Measurements from ENCODE around the gene TXNDC16. TPM values are rescaled to one million over a fixed set of nuclear protein-coding genes. Genes with fewer than 3 reads are reported as not detected.

The TXNDC16 gene
- total RNA-seq, 4 donors from 2014 or later, result 7.7 to 14.2 (median 8.0) TPM

GRCh38 chr14:52522033-52522432 lies 30.3 kb downstream of the TXNDC16 start:
- 67% methylated on average over 1 of the region's 1 CpG for WGBS
- TF ChIP-seq EP300 (IDR thresholded peaks at IDR 0.05), result no peak
- TF ChIP-seq POLR2AphosphoS5 (IDR thresholded peaks at IDR 0.05), result no peak
- no peak for TF ChIP-seq POLR2A (IDR thresholded peaks at IDR 0.05)
- TF ChIP-seq CTCF (IDR thresholded peaks at IDR 0.05), result no peak
- H3K9me3 ChIP-seq, result no peaks in the 10 kb centered on the region
- no peaks in the 10 kb centered on the region for H3K27me3 ChIP-seq
- no peak overlapping the region for H3K4me3 ChIP-seq
- no peak for DNase-seq (ENCODE audit: low spot score in 2 of 2)
- no peaks in the 10 kb centered on the region for H3K4me1 ChIP-seq
- no peak overlapping the region for H3K27ac ChIP-seq
- H3K36me3 ChIP-seq, result peaks cover 5% of the 10 kb centered on the region

- peaks cover 3% of the 10 kb centered on the region for H3K36me3 ChIP-seq
- no peaks in the 10 kb centered on the region for H3K27me3 ChIP-seq
- no peak for DNase-seq (ENCODE audit: low spot score in 2 of 2)
- no peaks in the 10 kb centered on the region for H3K4me1 ChIP-seq
- no peak overlapping the region for H3K4me3 ChIP-seq
- H3K27ac ChIP-seq, result no peak overlapping the region
- H3K9me3 ChIP-seq, result no peaks in the 10 kb centered on the region
- TF ChIP-seq EP300 (IDR thresholded peaks at IDR 0.05) (no peak), POLR2AphosphoS5 (IDR thresholded peaks at IDR 0.05) (no peak), CTCF (IDR thresholded peaks at IDR 0.05) (no peak), POLR2A (IDR thresholded peaks at IDR 0.05) (no peak)
- WGBS, result 86% methylated on average over 4 of the region's 4 CpGs
These were observed 38.1 kb downstream of the TXNDC16 start for GRCh38 chr14:52514046-52514811.

DNA sequence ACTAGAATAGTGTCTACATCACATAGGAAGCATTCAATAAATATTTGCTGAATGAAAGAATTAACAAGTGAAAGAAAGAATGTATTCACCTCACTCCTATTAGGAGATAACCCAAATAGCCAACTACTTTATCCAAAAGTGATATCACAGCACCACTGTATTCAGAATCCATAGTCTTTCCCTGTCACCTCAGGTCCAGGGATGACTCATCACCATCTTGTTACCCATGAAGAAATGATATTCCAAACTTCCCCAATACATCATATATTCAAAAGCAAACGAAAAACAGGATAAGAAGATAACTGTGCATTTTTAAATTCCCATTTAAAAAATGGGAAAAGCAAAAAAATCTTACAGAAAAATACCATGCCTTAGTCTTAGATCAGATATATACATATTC lies 39.1 kb downstream of the TXNDC16 start:
- Histone ChIP-seq H3K36me3 (peaks cover 3% of the 10 kb centered on the region), H3K27ac (no peak overlapping the region), H3K4me3 (no peak overlapping the region), H3K4me1 (no peaks in the 10 kb centered on the region), H3K9me3 (no peaks in the 10 kb centered on the region), H3K27me3 (no peaks in the 10 kb centered on the region)
- DNase-seq (ENCODE audit: low spot score in 2 of 2), result no peak
- WGBS, result 98% methylated on average over 1 of the region's 1 CpG
- TF ChIP-seq EP300 (IDR thresholded peaks at IDR 0.05) (no peak), CTCF (IDR thresholded peaks at IDR 0.05) (no peak), POLR2AphosphoS5 (IDR thresholded peaks at IDR 0.05) (no peak), POLR2A (IDR thresholded peaks at IDR 0.05) (no peak)

DNA sequence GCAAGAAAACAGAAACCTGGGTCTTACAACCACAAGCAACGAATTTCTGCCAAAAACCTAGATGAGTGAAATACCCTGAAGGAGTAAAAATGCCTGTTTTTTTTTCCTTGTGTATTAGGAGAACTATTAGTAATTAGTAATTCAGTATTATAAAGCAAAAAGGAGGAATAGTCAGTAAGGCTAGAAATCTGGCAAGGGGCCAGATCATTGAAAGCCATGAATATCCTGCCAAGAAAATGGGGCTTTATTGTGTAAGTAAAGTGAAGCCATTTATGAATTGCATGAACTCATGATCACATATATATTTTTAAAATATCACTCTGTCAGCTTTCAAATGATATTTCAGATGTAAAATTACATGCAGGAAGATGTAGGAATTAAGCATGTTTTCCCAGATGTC lies 57.9 kb downstream of the TXNDC16 start:
- H3K4me3 ChIP-seq, result no peak overlapping the region
- H3K9me3 ChIP-seq, result peaks cover 6% of the 10 kb centered on the region
- peaks cover 12% of the 10 kb centered on the region for H3K36me3 ChIP-seq
- no peaks in the 10 kb centered on the region for H3K27me3 ChIP-seq
- no peaks in the 10 kb centered on the region for H3K4me1 ChIP-seq
- no peak for DNase-seq (ENCODE audit: low spot score in 2 of 2)
- no peak for TF ChIP-seq POLR2A (IDR thresholded peaks at IDR 0.05)
- no peak for TF ChIP-seq EP300 (IDR thresholded peaks at IDR 0.05)
- TF ChIP-seq CTCF (IDR thresholded peaks at IDR 0.05), result no peak
- TF ChIP-seq POLR2AphosphoS5 (IDR thresholded peaks at IDR 0.05), result no peak
- 93% methylated on average over 1 of the region's 1 CpG for WGBS
- H3K27ac ChIP-seq, result no peak overlapping the region

DNA sequence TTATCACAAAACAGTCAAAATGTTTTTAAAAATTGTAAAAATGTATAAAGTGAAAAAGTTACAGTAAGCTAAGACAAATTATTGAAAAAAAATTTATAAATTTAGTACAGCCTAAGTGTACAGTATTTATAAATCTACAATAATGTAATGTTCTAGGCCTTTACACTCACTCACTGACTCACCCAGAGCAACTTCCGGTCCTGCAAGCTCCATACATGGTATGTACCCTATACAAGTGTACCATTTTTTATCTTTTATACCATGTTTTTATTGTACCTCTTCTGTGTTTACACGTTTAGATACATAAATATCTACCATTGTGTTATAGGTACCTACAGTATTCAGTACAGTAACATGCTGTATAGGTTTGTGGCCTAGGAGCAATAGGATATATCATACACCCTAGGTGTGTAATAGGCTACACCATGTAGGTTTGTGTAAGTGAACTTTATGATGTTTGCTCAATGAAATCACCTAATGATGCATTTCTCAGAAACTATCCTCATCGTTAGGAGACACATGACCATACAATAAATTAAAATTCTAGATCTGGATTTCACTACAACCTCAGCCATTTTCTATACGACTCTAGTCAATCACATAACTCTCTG lies 66.8 kb downstream of the TXNDC16 start:
- no peak for TF ChIP-seq EP300 (IDR thresholded peaks at IDR 0.05)
- no peak for TF ChIP-seq POLR2AphosphoS5 (IDR thresholded peaks at IDR 0.05)
- TF ChIP-seq POLR2A (IDR thresholded peaks at IDR 0.05), result no peak
- TF ChIP-seq CTCF (IDR thresholded peaks at IDR 0.05), result no peak
- no peaks in the 10 kb centered on the region for H3K9me3 ChIP-seq
- H3K36me3 ChIP-seq, result peaks cover 6% of the 10 kb centered on the region
- no peak overlapping the region for H3K4me3 ChIP-seq
- H3K27me3 ChIP-seq, result no peaks in the 10 kb centered on the region
- H3K4me1 ChIP-seq, result no peaks in the 10 kb centered on the region
- H3K27ac ChIP-seq, result no peak overlapping the region
- no peak for DNase-seq (ENCODE audit: low spot score in 2 of 2)
- WGBS, result 95% methylated on average over 4 of the region's 4 CpGs
